Psoas muscle (tissue), 8 donors: Measurements from ENCODE around the gene PAXX. TPM values are rescaled to one million over a fixed set of nuclear protein-coding genes. Genes with fewer than 3 reads are reported as not detected.

Experiments
- ATAC-seq, 4 donors: fragments of 200-7000 bp; cut with Tn5 transposase; one replicate each; pipeline ENCODE4 v1.9.1; 2020; ENCODE audit warnings: moderate library complexity in 3 of 4, mild to moderate bottlenecking in 2 of 4
- DNase-seq, 2 donors: peaks; one replicate each; pipeline ENCODE4 v3.0.0-alpha.2; 2020
- H3K27ac ChIP-seq: fragments of 200-600 bp; one replicate; pipeline ENCODE4 v1.8.0; 2022
- H3K27me3 ChIP-seq, 3 donors: fragments of 200-600 bp in 1 of 3; one replicate each; pipeline versions ENCODE4 v1.6.1 to v1.8.0; 2013 to 2022; ENCODE audit warnings: low read length in 2 of 3, mild to moderate bottlenecking in 2 of 3, moderate library complexity in 1 of 3; ENCODE audit not compliant: insufficient read depth in 3 of 3
- H3K36me3 ChIP-seq, 2 donors: fragments of 200-600 bp in 1 of 2; one replicate each; pipeline versions ENCODE4 v1.6.1 to v1.8.0; 2013 to 2022; ENCODE audit warnings: low read depth in 1 of 2, mild to moderate bottlenecking in 1 of 2, moderate library complexity in 1 of 2; ENCODE audit not compliant: insufficient read depth in 1 of 2
- H3K4me1 ChIP-seq: fragments of 200-600 bp; one replicate; pipeline ENCODE4 v1.8.0; 2022
- H3K4me3 ChIP-seq: fragments of 200-600 bp; one replicate; pipeline ENCODE4 v1.8.0; 2022; ENCODE audit warnings: mild to moderate bottlenecking
- H3K9me3 ChIP-seq: fragments of 200-600 bp; one replicate; pipeline ENCODE4 v1.8.0; 2022
- WGBS, 3 donors: extraction: QIAGEN DNeasy Blood & Tissue Kit; methylation state at CpG; one replicate each; pipeline versions ENCODE4 v1.1.6 to v1.1.7; 2013; 5-methylcytosine and 5-hydroxymethylcytosine counted together
- intact Hi-C, 2 donors: fragments of 100-400 bp; cut with DNase I; formaldehyde crosslinking; loops; one replicate each; pipeline versions ENCODE4 v1.11.0 to v1.14.2; 2022
- polyA plus RNA-seq, 3 donors: library from polyadenylated mRNA; stranded (reverse); fragments of 200-250 nt; gene quantifications; one replicate each; pipeline ENCODE4 v1.2.3, GENCODE V29; 2013
- total RNA-seq, 4 donors: library from RNA; stranded (reverse); fragmentation: NEBNext Ultra II Directional in 2 of 4; extraction: Animal tissue kit (Norgen Biotek cat#: 25700) in 2 of 4; gene quantifications; one replicate each; pipeline versions ENCODE4 v1.2.1 to v1.2.4, GENCODE V29; 2021 to 2023
- TF ChIP-seq, protein P1 (sequence below): fragments of 200-600 bp; IDR thresholded peaks from one replicate; pipeline ENCODE4 v1.8.0; 2022; ENCODE audit warnings: antibody characterized with exemption
- donor health status: healthy with polysubstance abuse.
- donor health status: DM: no; HTN: no; CAD: no; lungs with moderate emphysema.
- donor health status: Bipolar disorder and iron deficiency.
- donor health status: healthy.
- donor health status: DM: yes; HTN: yes; CAD: no.
- donor health status: DM: no; HTN: no; CAD: no.
- donor health status: DM: no; HTN: no; CAD: no.
- donor health status: DM: yes; HTN: yes; CAD: no.

Gene PAXX
- total and polyA plus RNA-seq, 7 donors: 9.4 to 39.2 (median 15.6) TPM

- Histone ChIP-seq H3K4me3 (peak within 1 kb of the TSS; percentile 88), H3K27ac (peak within 1 kb of the TSS; percentile 94), H3K9me3 (no peaks in the 10 kb centered on the region), H3K27me3 (no peaks in the 10 kb centered on the region), H3K36me3 (peaks cover 19 to 33% of the 10 kb centered on the region in 2 donors), H3K4me1 (peaks cover 40% of the 10 kb centered on the region)
- WGBS, 3 donors: 4 to 7% (median 7%) methylated on average over 47 to 74 of the region's 74 CpGs
- DNase-seq (peak; percentile 97 to 98), ATAC-seq (peak; percentile 62 to 67 (median 66))
- intact Hi-C loops: loop anchor here (5.0 kb wide), 4 partner anchors 42 to 97 kb away; partner anchors contain the start of genes PHPT1 (in 2 of the 2), EDF1 (in 1 of the 2) and PAXX (in 1 of the 2)
- TF ChIP-seq, protein P1, sequence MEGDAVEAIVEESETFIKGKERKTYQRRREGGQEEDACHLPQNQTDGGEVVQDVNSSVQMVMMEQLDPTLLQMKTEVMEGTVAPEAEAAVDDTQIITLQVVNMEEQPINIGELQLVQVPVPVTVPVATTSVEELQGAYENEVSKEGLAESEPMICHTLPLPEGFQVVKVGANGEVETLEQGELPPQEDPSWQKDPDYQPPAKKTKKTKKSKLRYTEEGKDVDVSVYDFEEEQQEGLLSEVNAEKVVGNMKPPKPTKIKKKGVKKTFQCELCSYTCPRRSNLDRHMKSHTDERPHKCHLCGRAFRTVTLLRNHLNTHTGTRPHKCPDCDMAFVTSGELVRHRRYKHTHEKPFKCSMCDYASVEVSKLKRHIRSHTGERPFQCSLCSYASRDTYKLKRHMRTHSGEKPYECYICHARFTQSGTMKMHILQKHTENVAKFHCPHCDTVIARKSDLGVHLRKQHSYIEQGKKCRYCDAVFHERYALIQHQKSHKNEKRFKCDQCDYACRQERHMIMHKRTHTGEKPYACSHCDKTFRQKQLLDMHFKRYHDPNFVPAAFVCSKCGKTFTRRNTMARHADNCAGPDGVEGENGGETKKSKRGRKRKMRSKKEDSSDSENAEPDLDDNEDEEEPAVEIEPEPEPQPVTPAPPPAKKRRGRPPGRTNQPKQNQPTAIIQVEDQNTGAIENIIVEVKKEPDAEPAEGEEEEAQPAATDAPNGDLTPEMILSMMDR: peak; percentile 98
Measured at GRCh38 chr9:136944519-136945332, 47.5 kb upstream of the PAXX start, which contains the start of the genes C8G and FBXW5. C8G (plus strand) TSS chr9:136945243; CDS start chr9:136945321, 78 bp downstream. FBXW5 (minus strand) TSS chr9:136944738; CDS start chr9:136944083, 655 bp downstream.

GRCh38 chr9:136945333-136946227 lies 46.6 kb upstream of the PAXX start:
- WGBS, 3 donors: 87 to 92% (median 88%) methylated on average over 24 to 30 of the region's 30 CpGs
- intact Hi-C loops: loop anchor here (5.0 kb wide), 2 partner anchors 47 to 98 kb away; partner anchors contain the start of genes PAXX (in 1 of the 2) and PHPT1 (in 1 of the 2)
- no peak for ATAC-seq

DNA sequence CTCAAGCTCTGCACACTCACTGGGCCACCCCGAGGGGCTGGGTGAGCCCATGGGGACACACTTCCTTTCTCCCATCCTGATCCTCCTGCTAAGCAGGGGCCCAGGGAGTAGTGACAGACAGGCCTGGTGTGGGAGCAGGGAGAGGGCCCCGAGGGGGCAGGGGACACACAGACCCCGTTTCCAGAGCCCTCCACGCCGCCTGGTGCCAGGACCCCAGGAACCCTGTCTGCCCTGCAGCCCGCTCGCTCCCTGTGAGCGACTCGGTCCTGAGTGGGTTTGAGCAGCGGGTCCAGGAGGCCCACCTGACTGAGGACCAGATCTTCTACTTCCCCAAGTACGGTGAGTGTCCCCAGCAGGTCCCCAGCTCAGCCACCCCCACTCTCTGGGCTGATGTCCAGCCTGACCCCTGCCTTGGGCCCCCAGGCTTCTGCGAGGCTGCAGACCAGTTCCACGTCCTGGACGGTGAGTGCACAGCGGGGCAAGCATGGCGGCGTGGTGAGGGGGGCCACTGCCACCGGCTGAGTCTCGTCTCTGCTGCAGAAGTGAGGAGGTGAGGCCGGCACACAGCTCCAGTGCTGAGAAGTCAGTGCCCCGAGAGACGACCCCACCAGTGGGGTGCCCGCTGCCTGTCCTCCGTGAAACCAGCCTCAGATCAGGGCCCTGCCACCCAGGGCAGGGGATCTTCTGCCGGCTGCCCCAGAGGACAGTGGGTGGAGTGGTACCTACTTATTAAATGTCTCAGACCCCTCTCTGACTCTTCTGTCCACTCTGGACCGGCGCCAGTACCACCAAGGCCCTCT lies 45.8 kb upstream of the PAXX start:
- peak; percentile 27 to 60 for DNase-seq
- Histone ChIP-seq H3K27me3 (no peaks in the 10 kb centered on the region), H3K4me1 (peaks cover 32% of the 10 kb centered on the region), H3K9me3 (no peaks in the 10 kb centered on the region), H3K4me3 (peak overlapping the region; percentile 43), H3K27ac (peak overlapping the region; percentile 87), H3K36me3 (peaks cover 10 to 19% of the 10 kb centered on the region in 2 donors)
- 65 to 76% (median 68%) methylated on average over 26 to 27 of the region's 27 CpGs for WGBS, 3 donors
- intact Hi-C loops: loop anchor here (5.0 kb wide), 2 partner anchors 46 to 99 kb away; partner anchors contain the start of genes PAXX (in 1 of the 2) and PHPT1 (in 1 of the 2)
- no peak for ATAC-seq
- TF ChIP-seq, protein P1: no peak

More at GRCh38 chr9:136945333-136946227, 46.6 kb upstream of the PAXX start:
- Histone ChIP-seq H3K4me3 (no peak overlapping the region), H3K4me1 (peaks cover 35% of the 10 kb centered on the region), H3K36me3 (peaks cover 16 to 28% of the 10 kb centered on the region in 2 donors), H3K27me3 (no peaks in the 10 kb centered on the region), H3K27ac (no peak overlapping the region), H3K9me3 (no peaks in the 10 kb centered on the region)
- peak; percentile 21 to 63 for DNase-seq
- TF ChIP-seq, protein P1: no peak
